Lower lobe of right lung (tissue), 2 donors: ENCODE data around the gene MMEL1. TPM values are rescaled to one million over a fixed set of nuclear protein-coding genes. Genes with fewer than 3 reads are reported as not detected.
A peak's percentile ranks its signal among the peaks of the same experiment; 100 is the strongest.

ENCODE experiments used
- ATAC-seq, 2 donors: fragments of 200-7000 bp; cut with Tn5 transposase; one replicate each; pipeline ENCODE4 v1.9.1; 2020 to 2022; ENCODE audit warnings: mild to moderate bottlenecking in 2 of 2, moderate library complexity in 2 of 2
- DNase-seq: peaks from one replicate; pipeline ENCODE4 v3.0.0-alpha.2; 2020
- H3K27ac ChIP-seq: fragments of 200-600 bp; one replicate; pipeline ENCODE4 v1.8.0; 2022
- H3K27me3 ChIP-seq: fragments of 200-600 bp; one replicate; pipeline ENCODE4 v1.8.0; 2022; ENCODE audit warnings: low read depth
- H3K36me3 ChIP-seq: fragments of 200-600 bp; one replicate; pipeline ENCODE4 v1.8.0; 2022; ENCODE audit warnings: mild to moderate bottlenecking
- H3K4me1 ChIP-seq: fragments of 200-600 bp; one replicate; pipeline ENCODE4 v1.8.0; 2022
- H3K4me3 ChIP-seq: fragments of 200-600 bp; one replicate; pipeline ENCODE4 v1.8.0; 2022; ENCODE audit warnings: mild to moderate bottlenecking
- H3K9me3 ChIP-seq: fragments of 200-600 bp; one replicate; pipeline ENCODE4 v1.8.0; 2022
- CTCF ChIP-seq: fragments of 200-600 bp; IDR thresholded peaks from one replicate; pipeline ENCODE4 v1.8.0; 2022; ENCODE audit warnings: antibody characterized with exemption, mild to moderate bottlenecking
- intact Hi-C: fragments of 100-400 bp; cut with DNase I; formaldehyde crosslinking; loops from one replicate; pipeline ENCODE4 v1.11.0; 2022
- total RNA-seq: library from RNA; stranded (reverse); fragmentation: NEBNext Ultra II Directional; extraction: Animal tissue kit (Norgen Biotek cat#: 25700); gene quantifications from one replicate; pipeline ENCODE4 v1.2.1, GENCODE V29; 2021
- donor health status: DM: no; HTN: yes; CAD: no; lungs with severe emphysema.

Gene MMEL1
- total RNA-seq, 1 donor from 2014 or later, result 7.6 TPM

GRCh38 chr1:2610036-2610959 lies 22.5 kb downstream of the MMEL1 start:
- Histone ChIP-seq H3K4me3 (no peak overlapping the region), H3K4me1 (peaks cover 6% of the 10 kb centered on the region), H3K27me3 (peaks cover 17% of the 10 kb centered on the region), H3K27ac (no peak overlapping the region), H3K9me3 (peaks cover 13% of the 10 kb centered on the region), H3K36me3 (no peaks in the 10 kb centered on the region)
- intact Hi-C loops, result no loop called here
- TF ChIP-seq CTCF, result no peak
- ATAC-seq, result no peak
- peak; percentile 48 for DNase-seq

DNA sequence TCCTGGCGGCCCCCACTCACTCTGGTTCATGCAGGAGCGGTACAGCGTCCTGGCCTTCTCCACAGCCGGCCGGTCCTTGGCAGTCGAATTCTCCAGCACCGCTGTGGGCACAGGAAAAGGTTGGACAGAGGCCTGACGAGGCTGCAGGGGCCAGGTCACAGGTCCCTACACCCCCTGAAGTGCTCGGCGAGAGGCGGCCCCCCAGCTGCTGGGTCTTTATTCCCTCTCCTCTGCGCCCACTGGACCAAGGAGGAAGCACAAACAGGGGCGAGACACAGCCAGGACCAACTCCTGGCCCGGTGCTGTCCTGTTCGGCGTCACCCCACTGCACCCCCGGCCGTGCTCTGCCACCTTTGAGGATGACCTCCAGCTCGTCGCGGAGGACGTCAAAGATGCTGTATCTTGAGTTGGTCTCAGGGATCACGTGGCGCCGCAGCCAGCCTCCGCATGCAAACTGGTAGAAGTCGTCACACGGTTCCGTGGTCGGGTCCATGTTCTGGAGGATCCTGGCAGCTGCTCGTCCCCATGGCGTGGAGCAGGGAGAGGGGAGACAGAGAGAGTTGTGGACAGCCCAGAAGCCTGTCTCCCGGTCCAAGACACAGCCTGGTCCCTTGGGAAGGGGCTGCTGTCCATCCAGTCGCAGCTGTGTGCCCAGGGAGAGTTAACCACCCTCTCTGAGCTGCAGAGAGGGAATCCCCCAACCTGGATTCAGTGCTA lies 23.3 kb downstream of the MMEL1 start:
- H3K36me3 ChIP-seq, result no peaks in the 10 kb centered on the region
- peaks cover 21% of the 10 kb centered on the region for H3K27me3 ChIP-seq
- no peak for TF ChIP-seq CTCF
- DNase-seq (peak; percentile 43), ATAC-seq (no peak)
- H3K4me3 ChIP-seq, result no peak overlapping the region
- peaks cover 6% of the 10 kb centered on the region for H3K4me1 ChIP-seq
- H3K27ac ChIP-seq, result no peak overlapping the region
- intact Hi-C loops, result no loop called here
- peaks cover 9% of the 10 kb centered on the region for H3K9me3 ChIP-seq

GRCh38 chr1:2607641-2608091 lies 25.1 kb downstream of the MMEL1 start:
- no peak for TF ChIP-seq CTCF

GRCh38 chr1:2606881-2607621 lies 25.8 kb downstream of the MMEL1 start:
- ATAC-seq (no peak), DNase-seq (peak; percentile 39)
- Histone ChIP-seq H3K9me3 (no peaks in the 10 kb centered on the region), H3K36me3 (no peaks in the 10 kb centered on the region), H3K27ac (no peak overlapping the region), H3K27me3 (peaks cover 27% of the 10 kb centered on the region), H3K4me3 (no peak overlapping the region), H3K4me1 (peaks cover 6% of the 10 kb centered on the region)
- intact Hi-C loops, result no loop called here
- no peak for TF ChIP-seq CTCF

More at GRCh38 chr1:2607641-2608091, 25.1 kb downstream of the MMEL1 start:
- H3K4me1 ChIP-seq, result peaks cover 6% of the 10 kb centered on the region
- H3K4me3 ChIP-seq, result no peak overlapping the region
- ATAC-seq (no peak), DNase-seq (peak; percentile 43)
- H3K27ac ChIP-seq, result no peak overlapping the region
- H3K27me3 ChIP-seq, result peaks cover 28% of the 10 kb centered on the region
- intact Hi-C loops, result no loop called here
- no peaks in the 10 kb centered on the region for H3K9me3 ChIP-seq
- no peaks in the 10 kb centered on the region for H3K36me3 ChIP-seq

DNA sequence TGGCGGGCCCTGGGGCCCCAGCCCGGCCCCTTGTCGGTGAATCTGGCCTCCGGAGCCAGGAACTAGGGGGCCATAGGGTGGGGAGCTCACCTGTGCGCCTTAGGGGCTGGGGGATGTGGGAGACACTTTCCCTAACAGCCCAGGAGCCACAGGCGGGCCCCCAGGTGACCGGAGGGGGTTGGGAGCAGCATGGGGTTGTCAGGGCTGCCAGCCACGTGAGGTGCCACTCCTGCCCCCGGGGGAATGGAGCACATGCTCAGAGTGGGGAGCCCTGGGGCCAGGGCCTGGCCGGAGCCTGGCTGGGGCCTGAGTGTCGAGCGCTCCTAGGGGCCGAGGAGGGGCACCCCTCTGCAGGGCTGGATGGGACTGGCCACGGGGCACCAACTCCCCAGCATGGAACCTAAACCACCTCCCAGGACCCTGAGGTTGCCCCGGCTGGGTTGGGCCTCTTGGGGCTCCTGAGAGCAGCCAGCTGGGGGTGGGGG lies 26.4 kb downstream of the MMEL1 start:
- peaks cover 6% of the 10 kb centered on the region for H3K4me1 ChIP-seq
- H3K9me3 ChIP-seq, result no peaks in the 10 kb centered on the region
- peaks cover 24% of the 10 kb centered on the region for H3K27me3 ChIP-seq
- H3K27ac ChIP-seq, result no peak overlapping the region
- ATAC-seq, result no peak
- no peak for TF ChIP-seq CTCF
- peak; percentile 34 for DNase-seq
- no peak overlapping the region for H3K4me3 ChIP-seq
- H3K36me3 ChIP-seq, result no peaks in the 10 kb centered on the region
- intact Hi-C loops, result no loop called here
